GM23248 (cell line): ENCODE results near the gene MAP2.

Source experiments
- EZH2 ChIP-seq: fragments of 200-600 bp; sonication (generic); IDR thresholded peaks from 2 replicates; pipeline ENCODE4 v1.6.1; 2018; ENCODE audit warnings: antibody characterized with exemption, mild to moderate bottlenecking; ENCODE audit not compliant: insufficient read depth, poor library complexity, severe bottlenecking
- EZH2phosphoT487 ChIP-seq: fragments of 200-600 bp; sonication (generic); IDR thresholded peaks from 2 replicates; pipeline ENCODE4 v1.6.1; 2018; ENCODE audit warnings: antibody characterized with exemption, moderate library complexity, mild to moderate bottlenecking, low read depth; ENCODE audit not compliant: insufficient read depth

GRCh38 chr2:209662021-209662420 is 238.2 kb downstream of the MAP2 start:
- TF ChIP-seq EZH2 = no peak
- TF ChIP-seq EZH2phosphoT487 = no peak
